ENCODE results near the gene SLC4A5.
A peak's percentile ranks its signal among the peaks of the same experiment; 100 is the strongest.

The SLC4A5 gene

GRCh38 chr2:74343316-74343715, at the start of gene SLC4A5:
SLC4A5 (minus strand) TSS chr2:74343416; CDS start chr2:74315023, 28,393 bp downstream.
- no peak for DNase-seq

- DNase-seq: no peak
These were observed 49.2 kb upstream of the SLC4A5 start for GRCh38 chr2:74392449-74392743.

DNA sequence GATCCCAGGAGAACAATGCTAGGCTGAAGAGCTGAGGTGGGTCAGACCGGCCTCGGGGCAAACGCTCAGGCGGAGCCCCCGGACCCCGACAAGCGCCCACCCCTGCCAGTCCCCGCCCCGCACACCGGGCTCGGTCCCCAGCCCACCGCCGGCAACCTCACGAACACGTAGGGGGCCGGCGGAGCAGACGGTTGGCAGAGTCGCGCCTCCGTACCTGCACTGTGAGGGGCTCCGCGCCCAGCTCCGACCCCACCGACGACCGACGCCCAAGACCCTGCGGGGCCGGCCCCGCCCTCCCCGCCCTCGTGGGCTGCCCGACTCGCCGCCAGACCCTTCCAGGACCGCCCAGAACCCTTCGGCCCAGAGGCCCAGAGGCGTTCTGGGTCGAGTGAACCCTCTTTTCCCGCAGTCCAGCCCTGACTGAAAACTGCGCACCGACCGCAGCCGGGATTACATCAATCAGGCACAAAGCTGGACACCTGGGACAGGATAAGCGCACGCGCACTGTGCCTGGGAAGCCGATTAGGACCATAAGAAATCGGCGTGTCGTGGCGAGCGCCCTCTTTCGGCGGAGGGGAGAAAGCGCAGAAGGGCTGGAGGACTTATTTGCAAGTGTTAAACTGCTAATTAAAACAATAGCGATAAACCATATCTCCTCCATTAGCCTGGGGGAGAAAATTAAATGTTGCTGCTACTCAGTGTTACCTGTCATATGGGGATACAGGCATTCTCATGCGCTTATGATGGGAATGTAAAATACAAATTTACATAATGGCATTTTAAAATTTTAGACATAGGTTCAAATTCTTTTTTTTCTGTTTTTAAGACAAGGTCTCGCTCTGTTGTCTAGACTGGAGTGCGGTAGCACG, 48.6 kb upstream of the SLC4A5 start:
- peak; percentile 96 for DNase-seq

- DNase-seq: no peak
These were observed 48.0 kb upstream of the SLC4A5 start for GRCh38 chr2:74391209-74391579.

GRCh38 chr2:74390606-74391005, 47.4 kb upstream of the SLC4A5 start:
- DNase-seq: no peak

- no peak for DNase-seq
These were observed 44.1 kb upstream of the SLC4A5 start for GRCh38 chr2:74387346-74387745.

DNA sequence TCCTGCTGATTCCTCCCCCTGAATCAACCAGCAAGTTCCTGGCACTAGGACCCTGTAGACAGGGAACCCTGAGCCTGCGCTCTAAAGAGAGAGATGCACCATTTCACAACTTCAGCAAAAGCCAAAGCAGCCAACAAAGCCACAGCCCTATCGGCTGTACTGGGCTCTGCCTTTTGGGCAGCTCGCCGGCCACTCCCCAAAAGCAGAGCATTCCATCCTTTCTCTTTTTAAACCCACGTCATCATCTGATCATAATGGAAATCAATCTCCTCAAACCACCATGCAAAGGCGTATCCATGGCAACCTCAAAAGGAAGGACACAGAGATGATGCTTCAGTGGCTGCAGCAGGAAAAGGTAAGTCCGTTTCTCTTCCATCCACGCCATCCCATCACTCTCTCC, 42.2 kb upstream of the SLC4A5 start:
- DNase-seq: no peak

DNA sequence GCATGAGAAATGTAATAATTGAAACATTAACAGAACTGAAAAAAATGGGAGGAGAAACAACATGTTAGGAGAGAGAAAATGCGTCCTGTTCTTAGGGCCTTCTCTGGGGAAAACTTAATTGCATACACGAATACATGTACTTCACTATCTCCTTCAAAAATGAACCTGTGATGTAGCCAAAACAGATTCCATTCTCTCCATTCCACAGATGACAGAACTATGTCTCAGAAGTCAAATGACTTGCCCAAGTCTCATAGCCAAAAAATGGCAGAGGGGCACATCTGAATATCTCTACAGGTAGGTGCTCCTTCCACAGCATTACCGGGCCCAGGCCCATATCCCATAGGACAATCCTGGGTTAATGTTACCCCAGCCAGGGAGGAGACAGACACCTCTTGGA, 40.8 kb upstream of the SLC4A5 start:
- no peak for DNase-seq

GRCh38 chr2:74383254-74383653, 40.0 kb upstream of the SLC4A5 start:
- DNase-seq: no peak

DNA sequence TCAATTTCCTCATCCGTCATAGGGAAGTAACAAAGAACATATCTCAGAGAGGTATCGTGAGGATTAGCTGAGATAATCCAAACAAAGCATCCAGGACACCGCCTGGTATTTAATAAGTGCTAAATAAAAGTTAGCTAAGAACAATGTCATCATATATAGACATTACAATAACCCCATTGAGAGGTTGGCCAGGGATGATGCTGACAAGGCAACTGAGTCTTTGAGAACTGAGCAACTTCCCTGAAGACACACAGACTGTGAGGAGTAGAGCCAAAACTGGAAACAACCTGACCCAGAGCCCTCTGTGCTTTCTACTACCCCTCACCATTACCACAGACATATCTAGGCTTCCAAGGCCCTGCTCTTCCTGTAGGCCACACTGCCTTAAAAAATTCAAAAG, 38.5 kb upstream of the SLC4A5 start:
- DNase-seq: no peak

- peak; percentile 13 for DNase-seq
These were observed 36.9 kb upstream of the SLC4A5 start, which contains the start of gene DCTN1 for GRCh38 chr2:74379851-74380789. DCTN1 (minus strand) TSS chr2:74380311; CDS start chr2:74380037, 274 bp downstream.

GRCh38 chr2:74378007-74378406, 34.8 kb upstream of the SLC4A5 start:
- no peak for DNase-seq

DNA sequence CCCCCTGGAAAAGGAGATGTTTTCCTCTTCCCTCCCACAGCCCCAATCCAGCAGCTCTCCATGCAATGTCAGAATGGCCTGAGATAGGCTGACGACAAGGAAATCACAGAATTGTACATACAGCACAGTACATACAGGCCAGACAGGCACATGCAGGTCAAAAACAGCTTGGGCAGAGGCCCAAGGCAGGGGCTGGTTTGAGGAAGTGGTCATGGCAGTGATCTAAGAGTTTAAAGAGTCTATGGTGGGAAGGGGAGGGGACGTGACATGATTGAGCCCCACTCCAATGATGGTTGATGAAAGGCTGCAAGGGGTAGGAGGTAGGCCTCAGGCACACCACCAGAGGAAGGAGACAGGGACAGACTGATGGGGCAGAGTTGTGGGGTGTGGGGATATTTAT, 32.6 kb upstream of the SLC4A5 start:
- no peak for DNase-seq

GRCh38 chr2:74374509-74375205, 31.4 kb upstream of the SLC4A5 start:
- DNase-seq: no peak

DNA sequence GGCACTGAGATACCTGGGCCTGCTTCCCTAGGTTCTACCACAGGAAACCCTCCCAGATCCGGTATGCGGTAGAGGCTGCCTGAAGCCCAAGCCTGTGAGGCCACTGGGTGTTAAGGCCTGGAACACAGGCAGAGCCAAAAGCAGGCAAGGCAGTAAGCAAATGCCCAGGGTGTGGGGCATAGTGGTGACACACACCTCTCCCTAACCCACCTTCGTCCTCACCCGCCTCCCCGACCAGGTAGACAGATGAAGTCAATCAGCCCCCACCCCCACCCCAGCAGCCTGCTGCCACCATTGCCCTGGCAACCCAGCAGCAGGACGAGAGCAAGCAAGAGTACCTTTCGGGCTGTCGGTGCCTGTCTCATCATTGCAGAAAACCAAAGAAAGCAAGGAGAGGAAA, 30.8 kb upstream of the SLC4A5 start:
- no peak for DNase-seq

DNA sequence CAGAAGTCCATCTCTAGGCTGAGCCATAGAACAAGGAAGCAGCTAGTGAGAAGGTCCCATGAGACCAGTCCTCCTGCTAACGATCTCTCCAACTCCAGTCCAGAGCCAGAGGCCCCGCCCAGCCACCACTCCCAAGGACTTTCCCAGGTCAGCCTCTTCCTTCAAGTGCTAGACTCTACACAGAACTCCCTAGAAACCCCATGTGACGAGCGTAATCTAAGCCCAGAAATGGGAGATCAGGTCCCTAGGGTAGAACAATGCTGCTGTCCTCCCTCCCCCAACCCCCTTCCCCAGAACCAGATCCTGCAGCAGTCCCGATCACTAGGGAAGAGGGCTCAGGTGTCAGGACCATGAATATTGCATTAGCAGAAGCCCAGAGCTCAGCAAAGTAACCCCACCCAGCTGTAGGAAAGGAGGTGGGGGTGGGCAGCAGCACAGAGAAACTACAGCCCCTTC, 30.0 kb upstream of the SLC4A5 start:
- DNase-seq: no peak

- DNase-seq: no peak
These were observed 29.5 kb upstream of the SLC4A5 start for GRCh38 chr2:74372674-74373073.

DNA sequence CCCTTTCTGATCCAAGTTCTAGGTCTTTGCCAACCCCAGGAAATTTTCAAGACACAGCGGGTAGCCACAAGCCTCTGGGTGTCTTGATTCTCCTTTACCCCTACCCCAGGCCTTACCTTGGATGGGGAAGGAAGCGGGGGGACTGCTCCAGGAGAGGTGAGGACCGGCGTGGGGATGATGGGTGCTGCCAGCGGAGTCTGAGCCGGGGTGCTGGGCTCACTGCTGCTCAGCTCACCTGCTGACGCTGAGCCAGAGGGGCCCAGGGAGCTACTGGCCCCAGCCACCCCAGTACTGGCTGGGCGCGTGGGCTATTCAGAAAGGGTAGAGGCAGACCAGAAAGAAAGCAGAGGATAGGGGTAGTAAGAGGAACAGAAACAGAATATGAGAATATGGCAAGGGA, 28.2 kb upstream of the SLC4A5 start:
- no peak for DNase-seq

DNA sequence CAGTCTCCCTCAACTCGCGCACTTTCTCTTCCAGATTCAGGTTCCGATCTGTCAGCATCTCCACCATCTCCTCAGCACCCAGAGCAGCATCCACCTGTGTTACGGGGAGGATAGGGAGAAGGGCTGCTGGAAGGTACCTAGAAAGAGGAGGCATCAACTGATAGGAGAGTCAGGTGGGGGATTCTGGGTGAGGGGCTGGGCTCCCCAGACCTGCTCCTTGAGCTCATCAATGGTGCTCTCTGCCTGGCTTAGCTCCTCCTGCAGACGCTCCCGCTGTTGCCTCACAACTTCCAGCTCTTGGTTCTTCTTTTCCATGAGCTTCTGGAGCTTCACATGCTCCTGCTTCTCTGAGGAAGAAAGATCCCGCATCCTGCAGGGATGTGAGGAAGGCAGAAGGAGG, 26.8 kb upstream of the SLC4A5 start:
- DNase-seq: no peak

- DNase-seq: no peak
These were observed 25.3 kb upstream of the SLC4A5 start for GRCh38 chr2:74368499-74368898.

DNA sequence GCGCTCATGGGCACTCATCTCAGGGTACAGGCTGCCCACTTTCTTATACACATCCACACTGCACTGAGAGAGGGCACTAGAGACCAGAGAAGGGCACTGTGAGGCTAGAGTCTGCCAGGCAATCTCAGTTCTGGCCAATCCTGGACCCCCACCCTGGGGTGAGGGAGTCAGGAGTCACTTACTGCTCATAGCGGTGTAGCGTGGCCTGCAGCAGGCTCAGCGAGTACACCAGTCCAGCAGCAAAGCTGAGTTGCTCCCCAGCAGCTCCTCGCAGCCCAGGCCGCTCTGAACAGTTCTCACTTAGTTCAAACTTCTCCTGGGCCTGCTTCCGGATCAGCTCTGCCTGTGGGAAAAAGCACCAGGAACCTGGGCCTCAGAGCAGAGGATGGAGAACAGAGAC, 24.6 kb upstream of the SLC4A5 start:
- DNase-seq: no peak

GRCh38 chr2:74366036-74366435, 22.8 kb upstream of the SLC4A5 start:
- DNase-seq: no peak

All from CD4-positive, alpha-beta T cell treated with Interleukin-21 for 1 hour (primary cell).